Measurements from ENCODE around the gene AGBL5. TPM values are rescaled to one million over a fixed set of nuclear protein-coding genes. Genes with fewer than 3 reads are reported as not detected.

Gene AGBL5
- total RNA-seq, 2 experiments from 2014 or later: 12.5 to 14.5 TPM

- Mint-ChIP-seq H3K4me3 (no peak overlapping the region), H3K27ac (peak overlapping the region; percentile 83), H3K4me1 (peaks cover 40% of the 10 kb centered on the region), H3K36me3 (ENCODE audit: low read depth) (no peaks in the 10 kb centered on the region), H3K27me3 (no peaks in the 10 kb centered on the region), H3K9me3 (ENCODE audit: low read depth) (no peaks in the 10 kb centered on the region)
- intact Hi-C loops (cut with DNase I, micrococcal nuclease): no loop called here
- ChIA-PET CTCF (interaction anchor here (1.7 to 2.0 kb wide), 3 partner anchors 8 to 223 kb away, joined by 4 to 24 read pairs (median 7); partner anchors contain the start of gene OST4), POLR2A (no interaction called here)
- ATAC-seq (no peak), DNase-seq (no peak)
Observed at GRCh38 chr2:27080140-27080469, 28.6 kb downstream of the AGBL5 start.

- ChIA-PET CTCF (interaction anchor here (0.5 to 5.7 kb wide), 6 partner anchors 8 to 565 kb away, joined by 3 to 30 read pairs (median 6); partner anchors contain the start of genes AGBL5 and OST4), POLR2A (interaction anchor here (0.9 to 1.0 kb wide), 3 partner anchors 8 to 48 kb away, joined by 3 read pairs; partner anchors contain the start of gene OST4)
- Mint-ChIP-seq H3K36me3 (ENCODE audit: low read depth) (no peaks in the 10 kb centered on the region), H3K4me1 (peaks cover 40% of the 10 kb centered on the region), H3K27ac (peak overlapping the region; percentile 98), H3K9me3 (ENCODE audit: low read depth) (no peaks in the 10 kb centered on the region), H3K27me3 (no peaks in the 10 kb centered on the region), H3K4me3 (no peak overlapping the region)
- no peak for DNase-seq
- intact Hi-C loops (cut with DNase I, micrococcal nuclease): no loop called here
- ATAC-seq: no peak
Observed at GRCh38 chr2:27080603-27080936, 29.1 kb downstream of the AGBL5 start.

- Mint-ChIP-seq H3K4me3 (no peak overlapping the region), H3K9me3 (ENCODE audit: low read depth) (no peaks in the 10 kb centered on the region), H3K4me1 (peaks cover 30% of the 10 kb centered on the region), H3K36me3 (ENCODE audit: low read depth) (no peaks in the 10 kb centered on the region), H3K27me3 (no peaks in the 10 kb centered on the region), H3K27ac (peak overlapping the region; percentile 98)
- intact Hi-C loops (cut with DNase I, micrococcal nuclease): loop anchor here (1.0 kb wide), 6 partner anchors 10 to 288 kb away; partner anchors contain the start of genes AGBL5 (in 2 of the 2), TMEM214 (in 2 of the 2), EIF2B4 (in 1 of the 2) and MAPRE3 (in 1 of the 2)
- CTCF ChIA-PET: interaction anchor here (0.5 to 5.7 kb wide), 10 partner anchors 9 to 601 kb away, joined by 3 to 30 read pairs (median 3); partner anchors contain the start of genes AGBL5 and OST4
- POLR2A ChIA-PET: interaction anchor here (0.5 to 2.1 kb wide), 2 partner anchors 11 to 18 kb away, joined by 3 to 6 read pairs; partner anchors contain the start of gene OST4
- DNase-seq (no peak), ATAC-seq (no peak)
Observed at GRCh38 chr2:27081984-27082772, 30.7 kb downstream of the AGBL5 start.

- intact Hi-C loops (cut with DNase I, micrococcal nuclease): no loop called here
- Mint-ChIP-seq H3K4me1 (peaks cover 32% of the 10 kb centered on the region), H3K36me3 (ENCODE audit: low read depth) (no peaks in the 10 kb centered on the region), H3K9me3 (ENCODE audit: low read depth) (no peaks in the 10 kb centered on the region), H3K27ac (peak overlapping the region; percentile 37), H3K27me3 (no peaks in the 10 kb centered on the region), H3K4me3 (no peak overlapping the region)
- ChIA-PET CTCF (interaction anchor here (0.5 to 5.7 kb wide), 3 partner anchors 32 to 601 kb away, joined by 3 to 30 read pairs (median 3); partner anchors contain the start of gene AGBL5), POLR2A (interaction anchor here (0.6 to 2.1 kb wide), 3 partner anchors 11 to 34 kb away, joined by 3 to 6 read pairs (median 4); partner anchors contain the start of gene OST4)
- DNase-seq: no peak
- no peak for ATAC-seq
Observed at GRCh38 chr2:27082773-27083409, 31.4 kb downstream of the AGBL5 start.

GRCh38 chr2:27083410-27084296 is 32.2 kb downstream of the AGBL5 start:
- no peak overlapping the region for H3K27ac Mint-ChIP-seq
- H3K4me3 Mint-ChIP-seq: no peak overlapping the region
- CTCF ChIA-PET: interaction anchor here (0.5 to 5.7 kb wide), 3 partner anchors 32 to 183 kb away, joined by 3 to 30 read pairs (median 3); partner anchors contain the start of gene AGBL5
- DNase-seq (no peak), ATAC-seq (no peak)
- POLR2A ChIA-PET: interaction anchor here (0.6 to 2.1 kb wide), 3 partner anchors 12 to 34 kb away, joined by 3 to 6 read pairs (median 4); partner anchors contain the start of gene OST4
- H3K9me3 Mint-ChIP-seq (ENCODE audit: low read depth): no peaks in the 10 kb centered on the region
- H3K36me3 Mint-ChIP-seq (ENCODE audit: low read depth): no peaks in the 10 kb centered on the region
- peaks cover 32% of the 10 kb centered on the region for H3K4me1 Mint-ChIP-seq
- intact Hi-C loops (cut with DNase I, micrococcal nuclease): no loop called here
- H3K27me3 Mint-ChIP-seq: no peaks in the 10 kb centered on the region

- Mint-ChIP-seq H3K27ac (no peak overlapping the region), H3K9me3 (ENCODE audit: low read depth) (no peaks in the 10 kb centered on the region), H3K4me3 (no peak overlapping the region), H3K27me3 (no peaks in the 10 kb centered on the region), H3K4me1 (peaks cover 32% of the 10 kb centered on the region), H3K36me3 (ENCODE audit: low read depth) (no peaks in the 10 kb centered on the region)
- intact Hi-C loops (cut with DNase I, micrococcal nuclease): loop anchor here in 1 of 2 experiments (5.0 kb wide), 1 partner anchor 122 kb away; no protein-coding TSS in a partner anchor
- no peak for DNase-seq
- CTCF ChIA-PET: interaction anchor here (0.8 to 5.7 kb wide), 4 partner anchors 15 to 122 kb away, joined by 3 to 30 read pairs (median 4); partner anchors contain the start of gene AGBL5
- POLR2A ChIA-PET: interaction anchor here (2.1 kb wide), 1 partner anchor 13 kb away, joined by 6 read pairs; the partner anchor contains the start of gene OST4
- ATAC-seq: no peak
Observed at GRCh38 chr2:27084297-27085061, 33.0 kb downstream of the AGBL5 start.

- peak overlapping the region; percentile 77 for H3K4me3 Mint-ChIP-seq
- H3K36me3 Mint-ChIP-seq (ENCODE audit: low read depth): no peaks in the 10 kb centered on the region
- POLR2A ChIA-PET: no interaction called here
- ATAC-seq (no peak), DNase-seq (no peak)
- no peaks in the 10 kb centered on the region for H3K27me3 Mint-ChIP-seq
- intact Hi-C loops (cut with DNase I, micrococcal nuclease): loop anchor here in 1 of 2 experiments (5.0 kb wide), 1 partner anchor 123 kb away; no protein-coding TSS in a partner anchor
- H3K4me1 Mint-ChIP-seq: peaks cover 32% of the 10 kb centered on the region
- peak overlapping the region; percentile 38 for H3K27ac Mint-ChIP-seq
- CTCF ChIA-PET: interaction anchor here (0.8 to 5.7 kb wide), 4 partner anchors 14 to 123 kb away, joined by 3 to 30 read pairs (median 4); partner anchors contain the start of gene AGBL5
- H3K9me3 Mint-ChIP-seq (ENCODE audit: low read depth): no peaks in the 10 kb centered on the region
Observed at GRCh38 chr2:27085062-27085672, 33.7 kb downstream of the AGBL5 start.

- no peaks in the 10 kb centered on the region for H3K9me3 Mint-ChIP-seq (ENCODE audit: low read depth)
- ATAC-seq (peak; percentile 7), DNase-seq (peak; percentile 65)
- H3K27me3 Mint-ChIP-seq: no peaks in the 10 kb centered on the region
- H3K4me1 Mint-ChIP-seq: peaks cover 29% of the 10 kb centered on the region
- ChIA-PET POLR2A (no interaction called here), CTCF (interaction anchor here (0.8 to 5.7 kb wide), 2 partner anchors 14 to 34 kb away, joined by 4 to 30 read pairs; partner anchors contain the start of gene AGBL5)
- peak overlapping the region; percentile 24 for H3K27ac Mint-ChIP-seq
- H3K36me3 Mint-ChIP-seq (ENCODE audit: low read depth): no peaks in the 10 kb centered on the region
- intact Hi-C loops (cut with DNase I, micrococcal nuclease): loop anchor here (1.0 to 5.0 kb wide), 12 partner anchors 14 to 300 kb away; partner anchors contain the start of genes AGBL5 (in 2 of the 2), CAD (in 1 of the 2), EIF2B4 (in 1 of the 2) and GTF3C2 (in 1 of the 2)
- peak overlapping the region; percentile 77 for H3K4me3 Mint-ChIP-seq
Observed at GRCh38 chr2:27085673-27086089, 34.2 kb downstream of the AGBL5 start.

- no peaks in the 10 kb centered on the region for H3K9me3 Mint-ChIP-seq (ENCODE audit: low read depth)
- POLR2A ChIA-PET: interaction anchor here (0.9 kb wide), 1 partner anchor 35 kb away, joined by 3 read pairs; the partner anchor contains the start of gene AGBL5
- peaks cover 24% of the 10 kb centered on the region for H3K4me1 Mint-ChIP-seq
- H3K4me3 Mint-ChIP-seq: peak overlapping the region; percentile 77
- H3K36me3 Mint-ChIP-seq (ENCODE audit: low read depth): no peaks in the 10 kb centered on the region
- DNase-seq: peak; percentile 98
- peak; percentile 89 for ATAC-seq
- intact Hi-C loops (cut with DNase I, micrococcal nuclease): loop anchor here (1.0 to 5.0 kb wide), 12 partner anchors 15 to 301 kb away; partner anchors contain the start of genes AGBL5 (in 2 of the 2), CAD (in 1 of the 2), EIF2B4 (in 1 of the 2) and GTF3C2 (in 1 of the 2)
- peak overlapping the region; percentile 82 for H3K27ac Mint-ChIP-seq
- H3K27me3 Mint-ChIP-seq: no peaks in the 10 kb centered on the region
- CTCF ChIA-PET: interaction anchor here (0.8 to 5.7 kb wide), 8 partner anchors 10 to 193 kb away, joined by 4 to 30 read pairs (median 9); partner anchors contain the start of genes AGBL5 and OST4
Observed at GRCh38 chr2:27086090-27086723, 34.7 kb downstream of the AGBL5 start.

All from activated CD4-positive, alpha-beta T cell treated with anti-CD3 and anti-CD28 coated beads for 36 hours (primary cell).